Measurements from ENCODE around the gene MFSD8.
"Not testable (repeated sequence)": the region's sequence is repeated elsewhere in the genome, so short reads cannot be mapped to it uniquely, and the experiment has no call there.

Gene MFSD8, protein sequence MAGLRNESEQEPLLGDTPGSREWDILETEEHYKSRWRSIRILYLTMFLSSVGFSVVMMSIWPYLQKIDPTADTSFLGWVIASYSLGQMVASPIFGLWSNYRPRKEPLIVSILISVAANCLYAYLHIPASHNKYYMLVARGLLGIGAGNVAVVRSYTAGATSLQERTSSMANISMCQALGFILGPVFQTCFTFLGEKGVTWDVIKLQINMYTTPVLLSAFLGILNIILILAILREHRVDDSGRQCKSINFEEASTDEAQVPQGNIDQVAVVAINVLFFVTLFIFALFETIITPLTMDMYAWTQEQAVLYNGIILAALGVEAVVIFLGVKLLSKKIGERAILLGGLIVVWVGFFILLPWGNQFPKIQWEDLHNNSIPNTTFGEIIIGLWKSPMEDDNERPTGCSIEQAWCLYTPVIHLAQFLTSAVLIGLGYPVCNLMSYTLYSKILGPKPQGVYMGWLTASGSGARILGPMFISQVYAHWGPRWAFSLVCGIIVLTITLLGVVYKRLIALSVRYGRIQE

DNA sequence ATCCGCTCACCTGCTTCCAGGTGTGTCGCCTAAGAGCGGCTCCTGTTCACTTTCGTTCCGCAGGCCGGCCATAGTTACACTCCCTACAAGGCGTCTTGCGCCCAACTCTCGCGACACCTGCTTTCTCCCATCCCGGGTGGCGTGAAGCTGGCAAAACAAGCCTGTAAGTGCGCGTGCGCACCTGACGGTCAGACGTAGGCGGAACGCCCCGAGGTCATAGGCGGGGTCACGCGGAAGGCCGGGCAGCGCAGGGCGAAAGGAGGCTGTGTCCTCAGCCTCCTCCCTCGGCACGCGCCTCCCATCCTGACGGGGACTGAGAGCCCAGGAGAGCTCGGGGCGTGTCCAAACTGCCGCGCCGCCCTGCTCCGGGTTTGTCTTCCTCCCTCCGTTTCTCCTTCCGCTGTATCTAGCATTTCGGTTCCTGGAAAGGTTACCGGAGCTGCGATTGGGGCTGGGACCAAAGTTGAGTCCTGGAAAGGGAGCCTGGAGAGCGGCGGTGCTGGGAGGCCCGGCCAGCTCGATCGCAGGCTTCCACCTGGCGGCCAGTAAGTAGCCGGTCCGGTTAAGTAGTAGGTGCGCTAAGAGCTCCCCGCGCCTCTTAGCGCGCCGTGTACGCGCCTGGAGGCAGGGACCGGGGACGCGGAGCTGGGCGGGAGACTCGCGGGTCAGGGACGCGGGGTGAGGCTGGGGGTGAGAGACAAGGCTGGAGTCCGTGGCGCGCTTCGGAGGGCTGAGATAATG, at the start of gene MFSD8, which contains the start of gene ABHD18:
Gene MFSD8 (minus strand): TSS at position 112 of the 741 bp plus-strand sequence. CDS start 40 bp downstream, at position 72.
Gene ABHD18 (plus strand): TSS at position 345 of the 741 bp plus-strand sequence. CDS start 17,550 bp downstream, outside the sequence.
- peak; percentile 99 for DNase-seq

DNA sequence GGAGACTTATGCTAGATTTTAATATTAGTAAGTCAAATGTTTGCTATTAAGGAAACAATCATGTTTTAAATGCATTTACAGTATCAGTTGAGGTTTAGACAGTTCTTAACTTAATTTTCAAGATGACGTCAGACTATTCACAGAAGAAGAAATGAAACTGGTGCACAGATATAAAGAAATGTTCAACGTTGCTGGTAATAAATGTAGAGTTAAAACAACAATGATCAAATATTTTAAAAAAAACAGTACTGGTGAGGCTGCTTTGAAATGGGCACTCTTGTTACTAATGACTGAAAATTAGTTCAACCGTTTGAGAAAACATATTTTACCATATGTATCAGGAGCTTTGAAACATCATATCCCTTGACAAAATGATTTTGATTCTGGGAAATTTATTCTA, 44.5 kb upstream of the MFSD8 start:
- no peak for DNase-seq

DNA sequence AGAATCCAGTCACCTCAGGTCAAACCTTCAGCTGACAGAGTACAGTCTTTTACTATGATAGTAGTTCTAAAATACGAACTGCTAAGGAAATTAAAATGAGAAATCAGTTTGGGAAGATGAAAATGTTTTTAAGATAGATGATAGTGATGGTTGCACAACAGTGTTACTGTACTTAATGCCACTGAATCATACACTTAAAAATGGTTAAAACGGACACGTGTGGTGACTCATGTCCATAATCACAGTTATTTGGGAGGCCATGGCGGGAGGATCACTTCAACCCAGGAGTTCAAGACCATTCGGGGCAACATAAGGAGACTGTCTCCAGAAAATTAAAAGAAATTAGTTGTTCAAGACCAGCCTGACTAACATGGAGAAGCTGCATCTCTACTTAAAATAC, 41.6 kb upstream of the MFSD8 start:
- no peak for DNase-seq

DNA sequence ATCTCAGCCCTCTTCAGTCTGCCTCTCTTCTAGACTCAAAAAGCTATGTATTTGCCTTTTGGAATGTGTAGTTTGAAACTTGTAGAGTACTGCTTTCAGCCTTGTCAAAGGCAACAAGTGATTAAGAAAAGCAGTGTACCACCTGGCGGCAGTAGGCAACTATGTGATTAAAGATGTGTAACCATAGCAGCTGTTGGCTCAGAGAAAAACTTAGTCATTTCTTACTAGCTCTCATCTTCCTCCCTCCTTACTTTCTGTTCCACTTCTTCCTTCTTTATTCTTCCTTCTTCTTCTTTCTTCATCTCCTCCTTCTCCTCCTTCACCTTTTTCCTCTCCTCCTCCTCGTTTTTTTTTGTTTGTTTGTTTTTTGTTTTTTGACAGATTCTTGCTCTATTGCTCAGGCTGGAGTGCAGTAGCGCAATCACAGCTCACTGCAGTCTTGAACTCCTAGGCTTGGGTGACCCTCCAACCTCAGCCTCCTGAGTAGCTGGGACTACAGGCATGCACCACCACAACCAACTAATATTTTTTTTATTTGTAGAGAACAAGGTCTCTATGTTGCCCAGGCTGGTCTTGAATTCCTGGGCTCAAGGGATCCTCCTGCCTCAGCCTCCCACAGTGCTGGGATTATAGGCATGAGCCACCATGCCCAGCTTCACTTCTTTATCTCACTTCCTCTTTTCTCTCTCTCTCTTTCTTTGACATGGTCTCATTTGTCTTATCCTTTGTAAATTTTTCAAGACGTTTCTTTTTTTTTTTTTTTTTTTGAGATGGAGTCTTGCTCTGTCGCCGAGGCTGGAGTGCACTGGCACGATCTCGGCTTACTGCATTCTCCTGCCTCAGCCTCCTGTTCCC, 32.8 kb upstream of the MFSD8 start:
- DNase-seq: peak in 1 of 2 donors; percentile 13

DNA sequence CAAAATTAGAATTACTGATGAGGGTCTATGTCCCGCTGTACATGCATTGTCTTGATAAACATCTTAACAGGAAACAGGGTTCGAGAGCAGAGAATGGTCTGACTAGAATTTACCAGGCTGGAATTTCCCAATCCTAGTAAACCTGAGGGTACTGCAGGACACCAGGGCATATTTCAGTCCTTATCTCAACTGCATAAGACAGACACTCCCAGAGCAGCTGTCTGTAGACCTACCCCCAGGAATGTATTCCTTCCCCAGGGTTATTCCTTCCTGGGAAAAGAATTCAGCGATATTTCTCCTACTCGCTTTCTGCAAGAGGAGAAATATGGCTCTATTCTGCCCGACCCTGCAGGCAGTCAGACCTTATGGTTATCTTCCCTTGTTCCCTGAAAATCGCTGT, 31.5 kb upstream of the MFSD8 start:
- not testable (repeated sequence) for DNase-seq

DNA sequence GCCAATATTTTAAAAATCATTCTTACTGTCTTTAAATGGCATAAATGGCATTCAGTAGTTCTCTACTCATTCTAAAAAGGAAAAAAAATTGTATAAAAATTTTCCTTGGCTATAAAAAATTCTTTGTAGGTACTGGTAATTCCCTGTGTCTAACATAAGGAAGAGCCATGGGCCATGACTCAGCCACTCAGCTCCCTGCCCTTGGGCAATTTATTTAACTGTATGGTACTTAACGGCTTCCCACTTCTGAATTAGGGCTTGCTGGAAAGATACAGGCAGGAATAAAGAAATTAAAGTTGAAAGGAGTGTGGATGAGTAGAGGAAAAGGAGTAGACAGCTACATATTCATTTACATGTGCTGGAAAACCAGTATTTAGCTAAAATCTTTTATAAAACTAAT, 30.8 kb upstream of the MFSD8 start:
- DNase-seq: no peak

DNA sequence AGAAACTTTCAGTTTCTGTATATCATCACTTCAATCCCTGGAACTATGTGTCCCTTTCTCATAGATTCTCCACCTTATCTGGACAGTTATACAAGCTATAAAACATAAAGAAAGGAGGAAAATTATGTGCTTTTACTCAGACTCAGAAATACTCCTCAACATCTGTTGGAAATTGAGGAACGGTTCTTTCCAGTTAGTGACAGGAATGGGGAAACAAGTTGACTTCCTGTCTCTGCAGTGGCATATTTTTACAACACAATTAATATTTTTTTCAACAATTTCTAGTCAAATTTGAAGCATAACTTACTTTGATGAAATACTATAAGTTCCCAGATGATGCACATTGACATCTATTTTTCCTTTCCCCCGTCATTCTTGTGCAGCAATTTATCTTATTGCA, 28.2 kb upstream of the MFSD8 start:
- DNase-seq: no peak

DNA sequence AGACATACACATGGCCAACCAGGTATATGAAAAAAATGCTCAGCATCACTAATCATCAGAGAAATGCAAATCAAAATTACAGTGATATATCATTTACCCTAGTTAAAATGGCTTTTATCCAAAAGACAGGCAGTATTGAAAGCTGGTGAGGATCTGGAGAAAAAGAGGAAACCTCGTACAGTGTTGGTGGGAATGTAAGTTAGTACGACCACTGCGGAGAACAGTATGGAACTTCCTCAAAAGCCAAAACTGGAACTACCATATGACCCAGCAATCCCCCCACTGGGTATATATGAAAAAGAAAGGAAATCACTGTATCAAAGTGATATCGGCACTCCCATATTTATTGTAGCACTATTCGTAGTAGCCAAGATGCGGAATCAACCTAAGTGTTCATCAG, 23.7 kb upstream of the MFSD8 start:
- no peak for DNase-seq

DNA sequence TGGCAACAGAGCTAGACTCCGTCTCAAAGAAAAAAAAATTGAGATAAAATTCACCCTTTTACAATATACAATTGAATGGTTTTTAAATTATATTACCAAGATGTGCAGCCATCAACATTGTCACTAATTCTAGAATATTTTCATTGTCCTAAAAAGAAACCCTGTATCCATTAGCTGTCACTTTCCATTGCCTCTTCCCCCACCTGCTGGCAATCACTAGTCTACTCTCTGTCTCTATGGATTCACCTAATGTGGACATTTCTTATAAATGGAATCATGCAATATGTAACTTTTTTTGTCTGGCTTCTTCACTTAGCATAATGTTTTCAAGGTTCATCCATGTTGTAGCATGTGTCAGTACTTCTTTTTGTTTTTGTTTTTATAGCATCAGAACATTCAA, 21.0 kb upstream of the MFSD8 start:
- DNase-seq: no peak

DNA sequence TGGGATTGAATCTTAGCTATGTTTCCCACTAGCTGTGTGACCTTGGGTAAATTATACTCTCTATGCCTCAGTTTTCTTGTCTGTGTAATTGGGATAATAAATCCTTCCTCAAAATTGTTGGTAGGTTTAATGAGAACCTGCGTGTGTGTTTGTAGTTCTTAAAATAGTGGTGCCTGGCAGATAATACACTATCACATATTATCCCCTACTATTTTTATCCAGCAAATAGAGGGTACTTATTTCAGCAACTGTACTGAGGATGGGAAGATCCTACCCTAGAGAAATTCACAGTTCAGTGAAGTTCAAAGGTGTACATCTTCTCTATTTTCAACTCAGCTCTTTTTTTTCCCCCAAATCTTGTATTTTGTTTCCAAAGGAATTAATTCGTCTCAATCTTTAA, 17.5 kb upstream of the MFSD8 start:
- DNase-seq: no peak

DNA sequence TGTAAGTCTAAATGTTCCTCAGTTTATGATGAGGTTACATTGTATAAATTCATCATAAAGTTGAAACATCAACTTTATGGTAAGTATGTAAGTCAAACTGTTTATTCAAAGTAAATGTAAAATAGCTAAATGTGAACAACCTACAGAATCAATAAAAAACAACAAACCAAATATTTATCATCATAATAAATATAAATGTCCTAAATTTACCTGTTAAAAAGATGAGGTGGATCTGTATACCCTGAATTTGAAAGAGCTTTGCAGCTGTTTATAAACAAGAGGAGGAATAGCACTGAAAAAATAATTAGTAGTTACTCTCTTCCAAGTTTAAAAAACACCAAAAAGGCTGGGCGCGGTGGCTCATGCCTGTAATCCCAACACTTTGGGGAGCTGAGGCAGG, 14.0 kb upstream of the MFSD8 start:
- no peak for DNase-seq

DNA sequence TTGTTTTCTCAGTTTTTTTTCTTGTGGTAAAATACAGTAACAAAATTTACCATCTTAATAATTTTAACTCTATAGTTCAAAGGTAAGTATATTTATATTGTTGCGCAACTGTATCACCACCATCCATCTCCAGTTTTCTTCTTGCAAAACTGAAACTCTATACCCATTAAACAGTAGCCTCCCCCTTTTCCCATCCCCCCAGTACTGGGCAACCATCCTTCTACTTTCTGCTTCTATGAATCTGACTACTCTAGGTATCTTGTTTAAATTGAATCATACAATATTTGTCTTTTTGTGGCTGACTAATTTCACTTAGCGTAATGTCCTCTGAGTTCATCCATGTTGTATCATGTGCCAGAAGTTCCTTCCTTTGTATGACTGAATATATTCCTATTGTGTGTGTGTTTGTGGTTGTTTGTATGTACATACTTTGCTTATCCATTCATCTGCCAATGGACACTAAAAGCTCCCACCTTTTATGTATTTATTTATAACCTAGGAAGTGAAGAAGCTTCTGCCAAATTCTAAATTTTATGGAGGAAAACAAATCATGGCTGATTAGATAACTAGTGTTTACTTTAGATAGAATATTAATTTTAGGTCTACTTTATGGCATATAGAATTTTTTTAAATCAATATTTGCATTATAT, 10.3 kb upstream of the MFSD8 start:
- DNase-seq: no peak

DNA sequence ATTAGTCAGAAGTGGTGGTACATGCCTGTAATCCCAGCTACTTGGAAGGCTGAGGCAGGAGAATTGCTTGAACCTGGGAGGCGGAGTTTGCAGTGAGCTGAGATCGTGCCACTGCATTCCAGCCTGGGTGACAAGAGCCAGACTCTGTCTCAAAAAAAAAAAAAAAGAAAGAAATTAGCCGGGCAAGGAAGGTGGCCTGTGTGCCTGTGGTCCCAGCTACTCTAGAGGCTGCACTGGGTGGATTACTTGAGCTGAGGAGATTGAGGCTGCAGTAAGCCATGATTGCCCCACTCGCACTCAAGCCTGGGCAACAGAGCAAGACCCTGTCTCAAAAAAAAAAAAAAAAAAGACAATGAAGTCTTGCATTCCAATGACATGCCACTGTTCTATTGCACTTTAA, 6.0 kb upstream of the MFSD8 start:
- DNase-seq: not testable (repeated sequence)

DNA sequence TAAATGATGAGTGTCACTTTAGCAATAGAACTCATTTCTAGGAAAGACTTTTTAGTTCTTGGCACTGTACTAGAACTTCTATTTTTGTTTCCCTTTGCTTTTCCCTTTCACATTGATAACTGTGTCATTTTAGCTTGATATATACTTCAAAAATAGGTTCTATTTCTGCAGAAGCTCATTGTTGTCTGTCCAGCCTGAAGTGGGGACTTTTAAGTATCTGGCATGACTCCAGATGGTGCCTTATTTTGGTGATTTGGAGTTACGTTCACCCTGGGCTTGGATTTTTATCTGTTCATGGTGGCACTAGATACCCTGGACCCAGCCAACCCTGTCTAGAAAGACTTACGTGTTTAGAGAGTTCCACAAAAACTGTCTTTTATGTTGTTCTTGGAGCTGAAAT, 3.6 kb upstream of the MFSD8 start:
- DNase-seq: no peak

DNA sequence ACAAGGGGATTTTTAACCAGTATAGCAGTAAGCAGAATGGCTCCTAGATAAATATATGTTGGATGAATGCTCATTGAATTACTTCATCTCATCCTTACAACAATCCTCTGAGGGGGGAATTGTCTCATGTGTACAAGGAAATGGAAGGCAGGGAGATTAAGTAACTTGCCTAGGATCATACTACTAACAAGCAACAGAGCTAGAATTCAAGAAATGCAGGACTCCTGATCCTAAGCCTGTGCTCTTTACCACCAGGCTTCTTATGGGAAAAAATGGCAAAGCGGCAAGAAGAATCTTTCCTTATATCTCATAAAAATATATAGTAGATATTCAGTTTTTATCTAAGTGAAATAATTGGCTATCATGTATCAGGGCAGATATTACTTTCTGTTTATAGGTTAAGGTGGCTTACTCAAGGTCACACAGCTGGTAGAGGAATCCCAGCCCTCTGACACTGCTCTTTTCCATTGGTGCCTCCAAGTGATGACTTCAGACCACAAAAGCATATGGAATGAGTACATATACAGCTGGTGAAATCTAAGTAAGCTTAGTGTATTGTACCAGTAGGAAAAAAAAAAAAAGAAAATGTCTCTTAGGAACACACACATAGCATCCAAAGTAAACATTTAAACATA, 2.3 kb upstream of the MFSD8 start:
- DNase-seq: no peak

DNA sequence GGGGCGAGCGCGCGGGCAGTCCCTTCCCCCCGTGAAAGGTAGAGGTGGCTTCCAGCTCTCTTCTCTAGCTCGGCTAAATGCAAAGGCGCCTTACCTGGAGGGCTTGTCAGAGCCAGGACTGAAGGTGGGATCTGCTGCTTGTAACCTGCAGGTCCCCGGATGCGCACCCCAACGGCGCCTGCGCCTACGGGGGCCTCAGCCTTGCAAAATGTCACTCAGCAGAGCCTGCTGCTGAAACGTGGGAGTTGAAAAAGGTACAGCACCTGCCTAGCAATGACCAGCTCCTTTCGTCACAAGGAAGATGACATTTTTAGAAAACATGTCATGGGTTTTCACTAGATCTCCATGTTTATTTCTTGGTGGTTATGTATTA, 816 bp upstream of the MFSD8 start:
- DNase-seq: peak; percentile 69 to 75

DNA sequence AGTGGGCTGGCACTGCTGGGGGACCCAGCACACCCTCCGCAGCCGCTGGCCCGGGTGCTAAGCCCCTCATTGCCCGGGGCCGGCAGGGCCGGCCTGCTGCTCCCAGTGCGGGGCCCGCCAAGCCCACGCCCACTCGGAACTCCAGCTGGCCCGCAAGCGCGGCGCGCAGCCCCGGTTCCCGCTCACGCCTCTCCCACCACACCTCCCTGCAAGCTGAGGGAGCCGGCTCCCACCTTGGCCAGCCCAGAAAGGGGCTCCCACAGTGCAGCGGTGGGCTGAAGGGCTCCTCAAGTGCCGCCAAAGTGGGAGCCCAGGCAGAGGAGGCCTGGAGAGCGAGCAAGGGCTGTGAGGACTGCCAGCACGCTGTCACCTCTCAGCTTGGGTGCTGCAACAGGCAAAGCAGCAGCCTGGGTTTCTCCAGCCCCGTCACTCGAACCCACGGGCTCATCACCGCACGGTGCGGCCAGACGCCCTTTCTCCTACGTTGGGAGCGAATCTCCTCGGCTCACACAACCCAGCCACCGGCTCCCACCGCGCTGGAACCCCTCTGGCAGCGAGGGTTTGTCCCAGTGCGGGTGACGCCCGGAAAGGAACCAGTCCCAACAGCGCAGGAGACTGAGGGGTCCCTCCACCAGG, 429 bp downstream of the MFSD8 start:
- not testable (repeated sequence) for DNase-seq

DNA sequence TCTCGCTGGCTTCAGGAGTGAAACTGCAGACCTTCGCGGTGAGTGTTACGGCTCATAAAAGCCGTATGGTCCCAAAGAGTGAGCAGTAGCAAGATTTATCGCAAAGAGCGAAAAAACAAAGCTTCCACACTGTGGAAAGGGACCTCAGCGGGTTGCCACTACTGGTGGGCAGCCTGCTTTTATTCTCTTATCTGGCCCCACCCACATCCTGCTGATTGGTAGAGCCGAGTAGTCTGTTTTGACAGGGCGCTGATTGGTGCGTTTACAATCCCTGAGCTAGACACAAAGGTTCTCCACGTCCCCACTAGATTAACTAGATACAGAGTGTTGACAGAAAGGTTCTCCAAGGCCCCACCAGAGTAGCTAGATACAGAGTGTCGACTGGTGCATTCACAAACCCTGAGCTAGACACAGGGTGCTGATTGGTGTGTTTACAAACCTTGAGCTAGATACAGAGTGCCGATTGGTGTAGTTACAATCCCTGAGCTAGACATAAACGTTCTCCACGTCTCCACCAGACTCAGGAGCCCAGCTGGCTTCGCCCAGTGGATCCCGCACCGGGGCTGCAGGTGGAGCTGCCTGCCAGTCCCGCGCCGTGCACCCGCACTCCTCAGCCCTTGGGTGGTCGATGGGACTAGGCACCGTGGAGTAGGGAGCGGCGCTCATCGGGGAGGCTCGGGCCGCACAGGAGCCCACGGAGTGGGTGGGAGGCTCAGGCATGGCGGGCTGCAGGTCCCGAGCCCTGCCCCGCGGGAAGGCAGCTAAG, 1.2 kb downstream of the MFSD8 start:
- DNase-seq: peak in 1 of 2 donors; percentile 58

DNA sequence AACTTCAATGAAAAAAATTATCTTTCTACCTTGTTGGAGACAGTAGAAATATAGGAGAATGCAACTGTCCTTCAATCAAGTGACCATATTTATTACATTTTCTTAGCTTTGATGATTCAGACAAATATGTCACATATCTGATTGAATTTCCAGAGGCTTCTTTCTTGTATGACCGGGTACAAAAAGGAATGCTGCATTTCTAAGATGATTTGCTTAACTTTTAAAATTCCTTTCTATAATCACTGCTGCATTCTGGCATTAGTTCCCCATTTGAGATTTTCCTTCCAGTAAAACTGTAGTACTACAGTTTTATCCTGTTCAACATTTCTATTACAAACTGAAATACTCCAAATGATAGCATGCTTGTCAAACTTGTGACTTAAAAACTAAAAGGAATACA, 5.2 kb downstream of the MFSD8 start:
- no peak for DNase-seq

DNA sequence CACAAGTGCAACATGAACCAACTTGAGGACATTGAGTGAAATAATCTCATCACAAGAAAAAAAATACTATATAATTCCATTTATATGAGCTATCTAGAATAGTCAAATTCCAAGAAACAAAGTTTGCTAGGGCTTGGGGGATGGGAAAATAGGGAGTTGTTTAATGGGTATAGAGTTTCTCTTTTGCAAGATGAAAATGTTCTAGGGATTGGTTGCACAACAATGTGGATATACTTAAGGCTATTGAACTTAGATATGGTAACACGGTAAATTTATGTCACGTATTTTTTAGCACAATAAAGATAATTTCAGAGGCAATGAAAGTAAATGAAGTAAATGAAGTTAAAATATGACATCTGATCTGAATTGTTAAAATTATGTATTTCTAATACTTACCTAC, 7.9 kb downstream of the MFSD8 start:
- no peak for DNase-seq

DNA sequence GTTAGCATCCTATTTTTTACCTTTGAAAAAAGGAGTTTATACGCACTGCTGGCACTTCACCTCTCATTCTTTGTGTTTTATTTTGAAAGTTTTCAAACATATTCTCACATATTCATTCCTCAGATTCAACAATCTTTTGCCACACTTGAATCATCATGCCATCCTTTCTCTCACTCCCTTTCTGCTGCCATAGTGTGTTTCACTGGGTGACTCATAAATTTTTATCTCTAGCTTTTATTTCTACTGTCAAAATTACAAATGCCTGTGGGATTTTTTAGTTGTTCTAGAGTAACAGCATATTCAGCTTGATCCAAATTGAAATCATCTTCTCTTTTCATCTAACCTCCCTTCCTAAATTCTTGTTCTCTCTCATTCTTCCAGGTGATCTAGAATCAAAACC, 28.0 kb downstream of the MFSD8 start:
- no peak for DNase-seq

All from CD4-positive, alpha-beta T cell treated with Interferon alpha-2 for 1 hour (primary cell).